ENCODE results near the gene HLA-DMB.

Gene HLA-DMB

GRCh38 chr6:32971581-32972352, 30.9 kb upstream of the HLA-DMB start:
- peak; percentile 100 for DNase-seq (ENCODE audit: low read depth in 2 of 2)

- DNase-seq (ENCODE audit: low read depth in 2 of 2): no peak
Measured at GRCh38 chr6:32971242-32971580, 30.4 kb upstream of the HLA-DMB start.

GRCh38 chr6:32970413-32971241, 29.8 kb upstream of the HLA-DMB start:
- peak; percentile 89 to 91 for DNase-seq (ENCODE audit: low read depth in 2 of 2)

- DNase-seq (ENCODE audit: low read depth in 2 of 2): peak; percentile 98 to 99
Measured at GRCh38 chr6:32969685-32970412, 29.0 kb upstream of the HLA-DMB start.

GRCh38 chr6:32968867-32969684, 28.2 kb upstream of the HLA-DMB start:
- DNase-seq (ENCODE audit: low read depth in 2 of 2): peak; percentile 67 to 72

- DNase-seq (ENCODE audit: low read depth in 2 of 2): peak; percentile 95
Measured at GRCh38 chr6:32968093-32968866, 27.5 kb upstream of the HLA-DMB start, which contains the start of gene BRD2. TSS of gene BRD2 (plus strand) at chr6:32968594. CDS start at chr6:32972899, 4,305 bp downstream.

GRCh38 chr6:32967151-32968091, 26.6 kb upstream of the HLA-DMB start:
- DNase-seq (ENCODE audit: low read depth in 2 of 2): no peak

- DNase-seq (ENCODE audit: low read depth in 2 of 2): no peak
Measured at GRCh38 chr6:32964776-32965175, 23.9 kb upstream of the HLA-DMB start.

- DNase-seq (ENCODE audit: low read depth in 2 of 2): no peak
Measured at GRCh38 chr6:32963866-32964265, 23.0 kb upstream of the HLA-DMB start.

- no peak for DNase-seq (ENCODE audit: low read depth in 2 of 2)
Measured at GRCh38 chr6:32962213-32962826, 21.5 kb upstream of the HLA-DMB start.

- no peak for DNase-seq (ENCODE audit: low read depth in 2 of 2)
Measured at GRCh38 chr6:32960563-32960962, 19.7 kb upstream of the HLA-DMB start.

- no peak for DNase-seq (ENCODE audit: low read depth in 2 of 2)
Measured at GRCh38 chr6:32956176-32956575, 15.3 kb upstream of the HLA-DMB start.

GRCh38 chr6:32954986-32955802, 14.4 kb upstream of the HLA-DMB start:
- DNase-seq (ENCODE audit: low read depth in 2 of 2): no peak

- no peak for DNase-seq (ENCODE audit: low read depth in 2 of 2)
Measured at GRCh38 chr6:32954267-32954666, 13.4 kb upstream of the HLA-DMB start.

- no peak for DNase-seq (ENCODE audit: low read depth in 2 of 2)
Measured at GRCh38 chr6:32953775-32954174, 12.9 kb upstream of the HLA-DMB start.

GRCh38 chr6:32952817-32953739, 12.2 kb upstream of the HLA-DMB start, which contains the start of gene HLA-DMA:
TSS of gene HLA-DMA (minus strand) at chr6:32953097. CDS start at chr6:32953036, 61 bp downstream.
- peak; percentile 60 to 65 for DNase-seq (ENCODE audit: low read depth in 2 of 2)

GRCh38 chr6:32950449-32950848, 9.6 kb upstream of the HLA-DMB start:
- no peak for DNase-seq (ENCODE audit: low read depth in 2 of 2)
